T1000 (cell line): ENCODE results near the gene INHBB.

ENCODE experiments used
- DNase-seq: peaks from one replicate; lab custom pipeline; 2025; ENCODE audit warnings: mixed read lengths; lab: John Stamatoyannopoulos, UW

Gene INHBB

GRCh38 chr2:120398051-120398995, 52.4 kb downstream of the INHBB start:
- DNase-seq: peak; percentile 37

GRCh38 chr2:120398996-120399888, 53.3 kb downstream of the INHBB start:
- peak; percentile 29 for DNase-seq

GRCh38 chr2:120399889-120400240, 53.9 kb downstream of the INHBB start:
- DNase-seq: no peak

- DNase-seq: no peak
These were observed 54.6 kb downstream of the INHBB start for GRCh38 chr2:120400551-120400950.
